HUES6 (cell line): ENCODE data around the gene TICRR.
"Not testable (repeated sequence)": the region's sequence is repeated elsewhere in the genome, so short reads cannot be mapped to it uniquely, and the experiment has no call there.

Source experiments
- H3K27ac ChIP-seq: 2 replicates; pipeline ENCODE4 v1.7.0; 2013; ENCODE audit warnings: low read depth, mild to moderate bottlenecking, low read length, inconsistent platforms
- H3K27me3 ChIP-seq: 2 replicates; pipeline ENCODE4 v1.6.1; 2013; ENCODE audit warnings: low read length; ENCODE audit not compliant: control insufficient read depth, insufficient read depth
- H3K36me3 ChIP-seq: 2 replicates; pipeline ENCODE4 v1.6.1; 2013; ENCODE audit warnings: low read length; ENCODE audit not compliant: control insufficient read depth, insufficient read depth
- H3K4me1 ChIP-seq: 2 replicates; pipeline ENCODE4 v1.6.1; 2013; ENCODE audit warnings: low read length; ENCODE audit not compliant: control insufficient read depth, insufficient read depth
- H3K4me3 ChIP-seq: 2 replicates; pipeline ENCODE4 v1.5.1; 2013; ENCODE audit warnings: low read depth, low read length
- H3K9ac ChIP-seq: one replicate; pipeline ENCODE4 v1.6.1; 2013; ENCODE audit warnings: mild to moderate bottlenecking, low read length
- H3K9me3 ChIP-seq: 2 replicates; pipeline ENCODE4 v1.6.1; 2013; ENCODE audit warnings: low read depth, low read length; ENCODE audit not compliant: control insufficient read depth, insufficient read depth

The TICRR gene

DNA sequence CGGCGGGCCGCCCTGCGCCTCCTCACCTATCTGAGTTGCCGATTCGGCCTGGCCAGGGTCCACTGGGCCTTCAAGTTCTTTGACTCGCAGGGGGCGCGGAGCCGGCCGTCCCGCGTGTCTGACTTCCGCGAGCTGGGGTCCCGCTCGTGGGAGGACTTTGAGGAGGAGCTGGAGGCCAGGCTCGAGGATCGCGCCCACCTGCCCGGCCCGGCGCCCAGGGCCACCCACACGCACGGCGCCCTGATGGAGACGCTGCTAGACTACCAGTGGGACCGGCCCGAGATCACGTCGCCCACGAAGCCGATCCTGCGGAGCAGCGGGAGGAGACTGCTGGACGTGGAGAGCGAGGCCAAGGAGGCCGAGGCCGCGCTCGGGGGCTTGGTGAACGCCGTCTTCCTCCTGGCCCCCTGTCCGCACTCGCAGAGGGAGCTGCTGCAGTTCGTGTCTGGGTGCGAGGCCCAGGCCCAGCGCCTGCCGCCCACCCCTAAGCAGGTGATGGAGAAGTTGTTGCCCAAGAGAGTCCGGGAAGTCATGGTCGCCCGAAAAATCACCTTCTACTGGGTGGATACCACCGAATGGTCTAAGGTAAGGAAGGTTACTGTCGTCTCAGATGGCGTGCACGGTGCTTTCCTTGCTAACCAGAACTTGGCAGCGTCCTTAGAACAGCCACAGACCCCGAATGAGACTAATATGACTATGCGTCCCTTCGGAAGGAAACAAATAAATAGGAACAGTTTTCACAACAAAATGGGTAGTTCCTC, 567 bp downstream of the TICRR start:
- H3K27me3 ChIP-seq, result no peaks in the 10 kb centered on the region
- H3K4me1 ChIP-seq, result peaks cover 9% of the 10 kb centered on the region
- peak overlapping the region; percentile 95 for H3K4me3 ChIP-seq
- no peaks in the 10 kb centered on the region for H3K9me3 ChIP-seq
- H3K27ac ChIP-seq, result peak overlapping the region; percentile 53; the same call in 1 of the 2 replicates
- peak overlapping the region; percentile 90 for H3K9ac ChIP-seq
- peaks cover 19% of the 10 kb centered on the region for H3K36me3 ChIP-seq

DNA sequence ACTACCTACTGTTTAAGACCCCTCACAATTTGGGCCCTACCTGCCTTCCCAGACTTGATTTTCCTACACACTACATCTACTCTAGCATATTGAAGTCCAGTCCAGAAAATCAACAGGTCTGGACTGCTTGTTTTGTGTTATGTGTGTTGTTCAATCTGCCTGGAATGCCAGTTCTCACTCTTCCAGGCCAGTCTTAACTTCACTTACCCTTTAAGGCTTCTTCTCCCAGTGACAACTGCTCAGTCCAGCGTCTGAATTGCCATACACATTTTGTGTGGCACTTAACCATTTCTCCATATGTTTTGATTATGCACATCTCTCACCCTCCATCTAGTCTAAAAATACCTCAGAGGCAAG, 1.1 kb downstream of the TICRR start:
- Histone ChIP-seq H3K27ac (0 out of 2 replicates have a peak overlapping the region, but pooled peaks have one; percentile 3), H3K27me3 (no peaks in the 10 kb centered on the region), H3K36me3 (peaks cover 25% of the 10 kb centered on the region), H3K9me3 (no peaks in the 10 kb centered on the region), H3K9ac (peak overlapping the region; percentile 90), H3K4me3 (peak overlapping the region; percentile 95), H3K4me1 (peaks cover 14% of the 10 kb centered on the region)

DNA sequence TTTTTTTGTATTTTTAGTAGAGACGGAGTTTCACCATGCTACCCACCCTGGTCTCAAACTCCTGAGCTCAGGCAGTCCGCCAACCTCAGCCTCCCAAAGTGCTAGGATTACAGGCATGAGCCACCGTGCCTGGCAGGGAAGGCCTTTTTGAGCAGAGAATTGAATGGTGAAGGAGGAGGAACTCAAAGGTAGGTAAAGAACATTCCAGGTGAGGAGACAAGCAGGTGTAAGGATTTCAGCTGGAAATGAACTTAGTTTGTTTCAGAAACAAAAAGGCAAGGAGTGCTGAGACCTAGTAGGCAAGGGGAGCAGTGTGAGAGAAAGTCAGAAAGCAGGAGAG, 2.5 kb downstream of the TICRR start:
- peaks cover 18% of the 10 kb centered on the region for H3K4me1 ChIP-seq
- no peaks in the 10 kb centered on the region for H3K27me3 ChIP-seq
- peak overlapping the region; percentile 14; the same call in 1 of the 2 replicates for H3K27ac ChIP-seq
- H3K4me3 ChIP-seq, result peak overlapping the region; percentile 65
- H3K36me3 ChIP-seq, result peaks cover 37% of the 10 kb centered on the region
- no peaks in the 10 kb centered on the region for H3K9me3 ChIP-seq
- H3K9ac ChIP-seq, result peak overlapping the region; percentile 78

DNA sequence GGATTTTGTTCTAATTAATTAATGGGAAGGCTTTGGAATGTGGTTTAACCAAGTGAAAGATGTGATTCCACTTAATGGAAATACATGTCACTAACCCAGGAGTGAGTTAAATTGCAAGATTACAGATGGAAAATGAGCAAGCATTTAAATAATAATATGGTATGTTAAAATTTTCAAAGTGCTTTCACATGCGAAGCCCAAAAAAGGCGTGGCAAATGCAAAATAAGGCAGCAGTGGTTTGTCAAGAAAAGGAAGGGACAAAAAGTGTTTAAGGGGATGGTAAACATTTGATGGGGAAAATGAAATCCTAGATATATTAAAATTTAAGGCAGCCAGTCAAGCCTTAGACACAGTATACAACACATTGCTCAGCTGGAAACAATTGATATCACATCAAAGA, 2.9 kb downstream of the TICRR start:
- Histone ChIP-seq H3K36me3 (peaks cover 41% of the 10 kb centered on the region), H3K27me3 (no peaks in the 10 kb centered on the region), H3K4me1 (peaks cover 18% of the 10 kb centered on the region), H3K4me3 (peak overlapping the region; percentile 65), H3K27ac (peak overlapping the region; percentile 14; the same call in 1 of the 2 replicates), H3K9ac (peak overlapping the region; percentile 78), H3K9me3 (no peaks in the 10 kb centered on the region)

DNA sequence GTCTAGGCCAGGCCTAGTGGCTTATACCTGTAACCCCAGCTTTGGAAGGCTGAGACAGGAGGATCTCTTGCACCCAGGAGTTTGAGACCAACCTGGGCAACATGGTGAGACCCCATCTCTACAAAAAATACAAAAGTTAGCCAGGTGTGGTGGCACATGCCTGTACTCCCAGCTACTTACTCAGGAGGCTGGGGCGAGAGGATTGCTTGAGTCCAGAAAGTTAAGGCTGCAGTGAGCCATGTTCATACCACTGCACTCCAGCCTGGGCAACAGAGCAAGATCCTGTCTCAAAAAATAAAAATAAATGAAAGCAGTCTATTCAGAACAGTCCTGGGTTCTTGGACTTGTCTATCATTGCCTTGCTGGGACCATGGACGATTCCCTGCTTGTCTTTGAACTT, 5.5 kb downstream of the TICRR start:
- H3K4me3 ChIP-seq, H3K27ac ChIP-seq, H3K9ac ChIP-seq, H3K27me3 ChIP-seq, H3K9me3 ChIP-seq: not testable (repeated sequence)
- peaks cover 18% of the 10 kb centered on the region for H3K4me1 ChIP-seq
- peaks cover 67% of the 10 kb centered on the region for H3K36me3 ChIP-seq

DNA sequence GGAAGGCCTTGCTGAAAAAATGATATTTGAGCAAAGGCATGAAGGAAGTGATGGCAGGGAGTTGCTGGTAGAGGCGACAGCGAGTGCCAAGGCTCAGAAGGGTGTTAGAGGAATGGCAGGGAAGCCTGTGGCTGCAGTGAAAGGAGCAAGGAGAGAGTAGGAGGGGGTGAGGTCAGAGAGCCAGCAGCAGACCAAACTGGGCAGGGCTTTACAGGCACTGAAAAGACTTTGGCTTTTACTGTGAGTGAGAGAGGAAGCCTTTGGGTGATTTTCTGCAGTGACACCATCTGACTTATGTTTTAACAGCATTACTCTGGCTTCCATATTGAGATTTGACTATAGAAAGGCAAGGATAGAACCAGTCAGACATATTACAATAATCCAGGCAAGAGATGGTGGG, 11.4 kb downstream of the TICRR start:
- Histone ChIP-seq H3K4me3 (no peak overlapping the region), H3K36me3 (peaks cover 95% of the 10 kb centered on the region), H3K27ac (no peak overlapping the region), H3K4me1 (peaks cover 2% of the 10 kb centered on the region; the same call in 1 of the 2 replicates), H3K9me3 (no peaks in the 10 kb centered on the region), H3K27me3 (no peaks in the 10 kb centered on the region), H3K9ac (no peak overlapping the region)

DNA sequence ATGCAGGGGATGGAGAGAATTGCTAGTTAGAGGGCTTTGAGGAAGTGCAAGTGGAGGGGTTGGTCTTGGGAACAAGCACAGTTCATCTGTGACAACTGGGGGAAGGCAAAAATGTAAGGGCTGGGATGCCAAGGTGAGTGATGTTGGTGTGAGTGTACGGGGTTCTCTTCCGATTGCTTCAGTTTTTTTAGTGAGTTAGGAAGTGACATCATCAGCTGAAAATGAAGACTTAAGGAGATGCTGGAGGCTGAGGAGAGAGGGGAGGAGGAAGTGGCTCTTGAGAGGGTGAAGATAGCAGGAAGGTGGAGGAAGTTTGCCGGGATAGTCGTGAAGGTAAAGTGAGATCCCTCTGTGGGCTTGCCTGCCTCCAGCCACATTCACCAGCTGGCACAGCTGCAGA, 12.7 kb downstream of the TICRR start:
- H3K27ac ChIP-seq, result no peak overlapping the region

DNA sequence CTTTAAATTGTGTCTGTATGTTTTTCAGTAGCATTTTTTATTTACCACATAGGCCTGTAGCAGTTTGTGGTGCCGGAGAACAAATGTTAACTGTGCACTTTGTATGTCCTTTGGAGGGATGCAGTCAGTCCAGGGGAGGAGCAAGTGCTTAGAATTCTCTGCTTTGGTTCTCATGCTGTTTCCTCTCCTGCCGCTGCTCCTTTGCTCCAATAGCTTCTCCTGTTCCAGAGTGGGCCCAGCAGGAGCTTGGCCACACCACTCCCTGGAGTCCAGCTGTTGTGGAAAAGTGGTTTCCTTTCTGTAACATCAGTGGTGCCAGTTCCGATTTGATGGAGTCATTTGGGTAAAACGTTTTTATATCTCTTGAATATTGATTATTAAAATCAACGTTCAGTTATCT, 16.6 kb downstream of the TICRR start:
- H3K9ac ChIP-seq, result no peak overlapping the region
- H3K36me3 ChIP-seq, result peaks cover 97% of the 10 kb centered on the region
- H3K4me3 ChIP-seq, result no peak overlapping the region
- H3K27me3 ChIP-seq, result no peaks in the 10 kb centered on the region
- no peaks in the 10 kb centered on the region for H3K4me1 ChIP-seq
- H3K27ac ChIP-seq, result no peak overlapping the region
- no peaks in the 10 kb centered on the region for H3K9me3 ChIP-seq

More for the DNA sequence above, 12.7 kb downstream of the TICRR start:
- peaks cover 97% of the 10 kb centered on the region for H3K36me3 ChIP-seq
- no peaks in the 10 kb centered on the region for H3K4me1 ChIP-seq
- no peak overlapping the region for H3K4me3 ChIP-seq
- no peak overlapping the region for H3K9ac ChIP-seq
- no peaks in the 10 kb centered on the region for H3K27me3 ChIP-seq
- no peaks in the 10 kb centered on the region for H3K9me3 ChIP-seq

DNA sequence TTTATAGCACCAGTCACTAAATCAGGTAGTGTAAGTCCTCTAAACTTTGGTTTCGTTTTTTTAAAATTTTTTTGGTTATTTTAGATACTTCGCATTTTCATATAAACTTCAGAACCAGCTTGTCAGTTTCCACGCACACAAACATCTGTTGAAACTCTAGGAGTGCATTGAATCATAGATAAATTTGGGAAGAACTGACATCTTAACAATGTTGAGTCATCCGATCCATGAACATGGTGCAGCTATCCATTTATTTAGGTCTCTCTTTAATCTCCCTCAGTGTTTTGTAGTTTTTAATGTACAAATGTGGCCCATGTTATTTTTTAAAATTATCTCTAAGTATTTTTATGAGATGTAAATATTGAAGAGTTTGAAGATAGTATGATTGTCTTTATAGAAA, 17.7 kb downstream of the TICRR start:
- no peak overlapping the region for H3K9ac ChIP-seq
- H3K27me3 ChIP-seq, result no peaks in the 10 kb centered on the region
- peaks cover 96% of the 10 kb centered on the region for H3K36me3 ChIP-seq
- no peak overlapping the region for H3K27ac ChIP-seq
- H3K4me3 ChIP-seq, result no peak overlapping the region
- H3K4me1 ChIP-seq, result no peaks in the 10 kb centered on the region
- no peaks in the 10 kb centered on the region for H3K9me3 ChIP-seq

DNA sequence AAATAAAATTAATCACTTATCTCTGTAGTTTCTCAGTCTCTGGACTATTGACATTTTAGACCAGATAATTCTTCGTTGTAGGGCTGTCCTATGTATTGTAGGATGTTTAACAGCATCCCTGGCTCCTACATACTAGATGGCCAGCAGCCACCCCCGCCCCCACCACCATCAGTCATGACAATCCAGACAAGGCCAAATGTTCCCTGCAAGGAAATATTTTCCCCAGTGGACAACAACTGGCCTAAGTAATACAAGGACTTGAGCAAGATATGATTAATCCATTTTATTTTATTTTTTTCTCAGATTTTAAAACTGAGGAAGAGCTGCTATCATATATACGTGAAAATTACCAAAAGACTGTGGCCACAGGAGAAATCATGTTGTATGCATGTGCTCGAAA, 23.8 kb downstream of the TICRR start:
- Histone ChIP-seq H3K4me1 (no peaks in the 10 kb centered on the region), H3K9me3 (no peaks in the 10 kb centered on the region), H3K27me3 (no peaks in the 10 kb centered on the region), H3K36me3 (peaks cover 99% of the 10 kb centered on the region), H3K9ac (no peak overlapping the region), H3K4me3 (no peak overlapping the region), H3K27ac (no peak overlapping the region)

DNA sequence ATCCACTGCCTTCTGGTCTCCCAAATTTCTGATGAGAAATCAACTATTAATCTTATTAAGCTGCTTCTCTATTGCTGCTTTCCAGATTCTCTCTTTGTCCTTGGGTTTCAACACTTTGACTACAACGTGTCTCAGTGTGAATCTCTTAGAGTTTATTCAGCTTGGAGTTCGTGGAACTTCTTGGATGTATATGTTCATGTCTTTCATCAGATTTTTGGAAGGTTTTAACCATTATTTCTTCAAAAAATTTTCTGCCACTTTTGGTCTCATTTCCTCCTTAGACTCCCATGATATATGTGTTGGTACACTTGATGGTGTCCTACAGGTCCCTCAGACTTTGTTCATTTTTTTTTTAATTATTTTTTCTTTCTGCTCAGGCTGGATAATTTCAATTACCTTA, 36.0 kb downstream of the TICRR start:
- no peak overlapping the region for H3K27ac ChIP-seq
- peaks cover 96% of the 10 kb centered on the region for H3K36me3 ChIP-seq
- no peaks in the 10 kb centered on the region for H3K9me3 ChIP-seq
- no peaks in the 10 kb centered on the region for H3K4me1 ChIP-seq
- H3K4me3 ChIP-seq, result no peak overlapping the region
- H3K27me3 ChIP-seq, result no peaks in the 10 kb centered on the region
- H3K9ac ChIP-seq, result no peak overlapping the region
